ENCODE data around the gene PLXNA4. TPM values are rescaled to one million over a fixed set of nuclear protein-coding genes. Genes with fewer than 3 reads are reported as not detected.

Gene PLXNA4
- total RNA-seq, 1 experiment from 2014 or later, result 0.10 TPM

DNA sequence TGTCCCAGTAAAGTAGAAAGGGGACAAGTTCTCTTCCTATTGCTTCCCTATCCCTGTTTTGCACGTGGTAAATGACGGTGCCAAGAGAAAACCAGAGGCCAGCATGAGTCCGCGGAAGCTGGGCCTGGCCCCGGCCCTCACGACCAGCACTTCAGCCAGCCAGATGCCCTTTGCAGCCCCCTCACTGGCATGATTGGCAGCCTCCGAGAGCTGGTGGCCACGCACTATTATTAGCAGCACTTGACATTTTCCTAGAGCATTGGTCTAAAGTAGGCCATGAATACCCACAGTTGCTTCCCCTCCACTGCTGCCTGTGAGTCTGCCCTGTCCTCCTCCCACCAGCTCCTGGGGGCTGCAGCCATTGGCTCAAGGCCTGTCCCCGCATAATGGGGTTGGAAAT lies 369.1 kb downstream of the PLXNA4 start:
- Histone ChIP-seq H3K4me1 (ENCODE audit: control insufficient read depth, insufficient read depth, low read length) (no peaks in the 10 kb centered on the region), H3K4me3 (ENCODE audit: low read depth in 2 of 2, low read length in 2 of 2) (no peak overlapping the region), H3K27me3 (ENCODE audit: control insufficient read depth, insufficient read depth, low read length) (no peaks in the 10 kb centered on the region), H3K27ac (ENCODE audit: low read length) (no peak overlapping the region), H3K9me3 (ENCODE audit: control insufficient read depth, insufficient read depth, low read depth, low read length) (no peaks in the 10 kb centered on the region), H3K36me3 (ENCODE audit: control insufficient read depth, insufficient read depth, low read length) (no peaks in the 10 kb centered on the region)
- TF ChIP-seq SIN3A (IDR thresholded peaks at IDR 0.05; ENCODE audit: borderline replicate concordance, insufficient read depth, low read depth, low read length) (no peak), TCF7L2 (IDR thresholded peaks at IDR 0.05; ENCODE audit: low read depth, low read length) (no peak), POLR2AphosphoS5 (IDR thresholded peaks at IDR 0.05; ENCODE audit: low read depth, low read length) (no peak)
- TF ChIP-seq, protein P1, sequence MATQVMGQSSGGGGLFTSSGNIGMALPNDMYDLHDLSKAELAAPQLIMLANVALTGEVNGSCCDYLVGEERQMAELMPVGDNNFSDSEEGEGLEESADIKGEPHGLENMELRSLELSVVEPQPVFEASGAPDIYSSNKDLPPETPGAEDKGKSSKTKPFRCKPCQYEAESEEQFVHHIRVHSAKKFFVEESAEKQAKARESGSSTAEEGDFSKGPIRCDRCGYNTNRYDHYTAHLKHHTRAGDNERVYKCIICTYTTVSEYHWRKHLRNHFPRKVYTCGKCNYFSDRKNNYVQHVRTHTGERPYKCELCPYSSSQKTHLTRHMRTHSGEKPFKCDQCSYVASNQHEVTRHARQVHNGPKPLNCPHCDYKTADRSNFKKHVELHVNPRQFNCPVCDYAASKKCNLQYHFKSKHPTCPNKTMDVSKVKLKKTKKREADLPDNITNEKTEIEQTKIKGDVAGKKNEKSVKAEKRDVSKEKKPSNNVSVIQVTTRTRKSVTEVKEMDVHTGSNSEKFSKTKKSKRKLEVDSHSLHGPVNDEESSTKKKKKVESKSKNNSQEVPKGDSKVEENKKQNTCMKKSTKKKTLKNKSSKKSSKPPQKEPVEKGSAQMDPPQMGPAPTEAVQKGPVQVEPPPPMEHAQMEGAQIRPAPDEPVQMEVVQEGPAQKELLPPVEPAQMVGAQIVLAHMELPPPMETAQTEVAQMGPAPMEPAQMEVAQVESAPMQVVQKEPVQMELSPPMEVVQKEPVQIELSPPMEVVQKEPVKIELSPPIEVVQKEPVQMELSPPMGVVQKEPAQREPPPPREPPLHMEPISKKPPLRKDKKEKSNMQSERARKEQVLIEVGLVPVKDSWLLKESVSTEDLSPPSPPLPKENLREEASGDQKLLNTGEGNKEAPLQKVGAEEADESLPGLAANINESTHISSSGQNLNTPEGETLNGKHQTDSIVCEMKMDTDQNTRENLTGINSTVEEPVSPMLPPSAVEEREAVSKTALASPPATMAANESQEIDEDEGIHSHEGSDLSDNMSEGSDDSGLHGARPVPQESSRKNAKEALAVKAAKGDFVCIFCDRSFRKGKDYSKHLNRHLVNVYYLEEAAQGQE (IDR thresholded peaks at IDR 0.05; ENCODE audit: insufficient read depth in 1 of 2, low read depth in 2 of 2, low read length in 1 of 2), result no peak
- DNase-seq (ENCODE audit: low read depth, low spot score), result no peak
- ChIA-PET POLR2A (no interaction called here), CTCF (no interaction called here)
- no peak for ATAC-seq
- no TSS peak for BruUV-seq (replicated peaks)
- in situ Hi-C loops (cut with HindIII; ENCODE audit: low pct_unique_long_range_greater_than_20kb, low sequenced_read_pairs), result no loop called here
- intact Hi-C loops (cut with micrococcal nuclease; ENCODE audit: unreplicated experiment), result no loop called here

DNA sequence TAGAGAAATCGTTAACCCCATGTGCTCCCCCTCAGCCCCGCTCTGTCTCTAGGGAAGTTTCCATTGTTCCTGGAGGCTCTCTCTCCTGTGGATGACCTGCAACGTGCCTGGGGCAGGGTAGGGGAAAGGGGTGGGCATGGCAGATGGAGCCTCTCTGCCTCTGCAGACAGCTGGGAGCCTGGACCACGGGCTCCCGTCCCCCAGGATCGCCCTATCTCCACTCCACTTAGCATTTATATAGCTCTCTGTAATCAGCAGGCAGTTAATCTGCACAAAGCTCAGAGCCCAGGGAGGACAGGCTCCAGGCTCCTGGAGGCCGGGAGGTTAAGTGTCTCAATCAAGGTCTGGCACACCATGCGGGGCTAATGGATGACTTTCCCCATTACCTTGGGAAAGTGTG lies 369.7 kb downstream of the PLXNA4 start:
- no peaks in the 10 kb centered on the region for H3K36me3 ChIP-seq (ENCODE audit: control insufficient read depth, insufficient read depth, low read length)
- H3K9me3 ChIP-seq (ENCODE audit: control insufficient read depth, insufficient read depth, low read depth, low read length), result no peaks in the 10 kb centered on the region
- CTCF ChIA-PET, result no interaction called here
- no peaks in the 10 kb centered on the region for H3K4me1 ChIP-seq (ENCODE audit: control insufficient read depth, insufficient read depth, low read length)
- POLR2A ChIA-PET, result no interaction called here
- H3K27ac ChIP-seq (ENCODE audit: low read length), result no peak overlapping the region
- H3K27me3 ChIP-seq (ENCODE audit: control insufficient read depth, insufficient read depth, low read length), result no peaks in the 10 kb centered on the region
- intact Hi-C loops (cut with micrococcal nuclease; ENCODE audit: unreplicated experiment) (no loop called here), in situ Hi-C loops (cut with HindIII; ENCODE audit: low pct_unique_long_range_greater_than_20kb, low sequenced_read_pairs) (no loop called here)
- H3K4me3 ChIP-seq (ENCODE audit: low read depth in 2 of 2, low read length in 2 of 2), result no peak overlapping the region
- TF ChIP-seq TCF7L2 (IDR thresholded peaks at IDR 0.05; ENCODE audit: low read depth, low read length), result no peak
- no peak for TF ChIP-seq SIN3A (IDR thresholded peaks at IDR 0.05; ENCODE audit: borderline replicate concordance, insufficient read depth, low read depth, low read length)
- no peak for TF ChIP-seq POLR2AphosphoS5 (IDR thresholded peaks at IDR 0.05; ENCODE audit: low read depth, low read length)
- TF ChIP-seq, protein P2, sequence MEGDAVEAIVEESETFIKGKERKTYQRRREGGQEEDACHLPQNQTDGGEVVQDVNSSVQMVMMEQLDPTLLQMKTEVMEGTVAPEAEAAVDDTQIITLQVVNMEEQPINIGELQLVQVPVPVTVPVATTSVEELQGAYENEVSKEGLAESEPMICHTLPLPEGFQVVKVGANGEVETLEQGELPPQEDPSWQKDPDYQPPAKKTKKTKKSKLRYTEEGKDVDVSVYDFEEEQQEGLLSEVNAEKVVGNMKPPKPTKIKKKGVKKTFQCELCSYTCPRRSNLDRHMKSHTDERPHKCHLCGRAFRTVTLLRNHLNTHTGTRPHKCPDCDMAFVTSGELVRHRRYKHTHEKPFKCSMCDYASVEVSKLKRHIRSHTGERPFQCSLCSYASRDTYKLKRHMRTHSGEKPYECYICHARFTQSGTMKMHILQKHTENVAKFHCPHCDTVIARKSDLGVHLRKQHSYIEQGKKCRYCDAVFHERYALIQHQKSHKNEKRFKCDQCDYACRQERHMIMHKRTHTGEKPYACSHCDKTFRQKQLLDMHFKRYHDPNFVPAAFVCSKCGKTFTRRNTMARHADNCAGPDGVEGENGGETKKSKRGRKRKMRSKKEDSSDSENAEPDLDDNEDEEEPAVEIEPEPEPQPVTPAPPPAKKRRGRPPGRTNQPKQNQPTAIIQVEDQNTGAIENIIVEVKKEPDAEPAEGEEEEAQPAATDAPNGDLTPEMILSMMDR (IDR thresholded peaks at IDR 0.05), result no peak
- TF ChIP-seq, protein P1 (IDR thresholded peaks at IDR 0.05; ENCODE audit: insufficient read depth in 1 of 2, low read depth in 2 of 2, low read length in 1 of 2), result no peak
- ATAC-seq, result no peak
- no peak for DNase-seq (ENCODE audit: low read depth, low spot score)
- no TSS peak for BruUV-seq (replicated peaks)

Data from Panc1 (cell line).